Activated naive CD4-positive, alpha-beta T cell treated with anti-CD3 and anti-CD28 coated beads, Interleukin-2, amount 50 U/mL, for 72 hours (primary cell): ENCODE results near the gene GGCT. TPM values are rescaled to one million over a fixed set of nuclear protein-coding genes. Genes with fewer than 3 reads are reported as not detected.

Experiments
- ATAC-seq, 2 donors: fragments of 150-1000 bp; cut with Tn5 transposase; 2 replicates each; pipeline ENCODE4 v1.10.0; 2021; ENCODE audit warnings: mild to moderate bottlenecking in 2 of 2, moderate library complexity in 2 of 2
- DNase-seq, 2 donors: peaks; one replicate each; pipeline ENCODE4 v3.0.0; 2021 to 2022; ENCODE audit warnings: low spot score in 2 of 2
- H3K27ac Mint-ChIP-seq, 2 donors: one replicate each; pipeline ENCODE4 v1.8.0; 2022; ENCODE audit warnings: mild to moderate bottlenecking in 2 of 2, mixed read lengths in 2 of 2
- H3K36me3 Mint-ChIP-seq, 2 donors: one replicate each; pipeline ENCODE4 v1.8.0; 2022; ENCODE audit warnings: mixed read lengths in 2 of 2
- H3K9me3 Mint-ChIP-seq, 2 donors: one replicate each; pipeline ENCODE4 v1.8.0; 2022; ENCODE audit warnings: mixed read lengths in 2 of 2
- total RNA-seq, 2 donors: library from RNA; stranded (reverse); gene quantifications; one replicate each; pipeline ENCODE4 v1.2.3, GENCODE V29; 2022

Gene GGCT
- total RNA-seq, 2 donors from 2014 or later = 69.3 to 72.9 TPM

GRCh38 chr7:30473903-30474302 lies 30.7 kb downstream of the GGCT start:
- Mint-ChIP-seq H3K9me3 (peaks cover 0 to 4% of the 10 kb centered on the region in 2 donors), H3K27ac (no peak overlapping the region), H3K36me3 (peaks cover 8 to 38% of the 10 kb centered on the region in 2 donors)
- DNase-seq (no peak), ATAC-seq (no peak)

DNA sequence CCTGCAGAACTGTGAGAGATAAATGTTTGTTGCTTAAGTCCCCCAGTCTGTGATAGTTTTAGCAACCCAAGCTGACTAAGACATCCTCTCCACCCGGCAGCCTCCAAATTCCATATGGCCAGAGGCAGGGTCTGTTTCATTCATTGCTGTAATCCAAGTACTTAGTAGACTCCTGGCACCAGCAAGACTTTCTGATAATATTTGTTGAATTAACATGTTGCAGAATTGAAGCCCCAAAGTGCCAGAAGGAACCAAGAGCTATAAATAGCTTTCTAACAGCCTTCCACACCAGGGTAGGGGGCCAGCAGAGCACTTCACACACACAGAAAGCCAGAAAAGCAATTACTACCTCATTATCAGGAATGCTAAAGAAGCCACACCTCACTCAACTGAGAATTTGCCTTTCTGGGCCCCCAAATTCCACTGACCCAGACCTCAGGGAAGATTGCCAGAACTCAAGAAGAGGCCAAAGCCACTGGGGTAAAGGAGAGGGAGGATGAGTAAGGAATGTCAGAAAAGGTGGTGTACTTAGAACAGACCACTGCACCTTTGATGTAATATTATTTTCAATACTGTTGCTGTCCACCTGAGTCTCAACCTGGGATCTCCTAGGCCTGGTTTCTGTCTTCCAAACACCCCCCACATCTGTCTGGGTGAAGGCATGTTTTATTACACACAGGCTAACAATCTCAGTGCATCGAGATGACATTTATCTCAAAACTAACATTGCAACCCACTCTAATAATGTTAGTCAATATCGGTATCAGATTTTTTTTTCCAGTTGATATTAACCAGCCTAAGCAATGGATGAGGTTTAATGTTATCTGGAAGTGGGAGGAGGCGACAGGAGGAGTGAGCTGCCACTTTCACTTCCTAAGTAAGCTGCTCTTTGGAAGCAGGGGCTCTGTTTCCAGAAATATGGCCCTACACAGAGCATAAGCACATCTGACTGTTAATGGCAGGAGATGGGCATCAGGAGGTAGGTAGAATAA lies 31.5 kb downstream of the GGCT start:
- Mint-ChIP-seq H3K36me3 (peaks cover 4 to 38% of the 10 kb centered on the region in 2 donors), H3K9me3 (peaks cover 0 to 4% of the 10 kb centered on the region in 2 donors), H3K27ac (no peak overlapping the region)
- DNase-seq = no peak
- no peak for ATAC-seq

- no peak for ATAC-seq
- no peak for DNase-seq
- Mint-ChIP-seq H3K36me3 (peaks cover 4 to 38% of the 10 kb centered on the region in 2 donors), H3K9me3 (peaks cover 0 to 4% of the 10 kb centered on the region in 2 donors), H3K27ac (no peak overlapping the region)
These were observed 32.4 kb downstream of the GGCT start for GRCh38 chr7:30472081-30472783.

- no peak for DNase-seq
- no peak for ATAC-seq
- Mint-ChIP-seq H3K9me3 (peaks cover 0 to 4% of the 10 kb centered on the region in 2 donors), H3K36me3 (peaks cover 4 to 33% of the 10 kb centered on the region in 2 donors), H3K27ac (peak overlapping the region; percentile 65 to 90)
These were observed 33.4 kb downstream of the GGCT start for GRCh38 chr7:30471205-30471604.

GRCh38 chr7:30470771-30471170 lies 33.9 kb downstream of the GGCT start:
- peak overlapping the region; percentile 65 to 90 for H3K27ac Mint-ChIP-seq
- H3K36me3 Mint-ChIP-seq = peaks cover 4 to 28% of the 10 kb centered on the region in 2 donors
- ATAC-seq = no peak
- DNase-seq = no peak
- H3K9me3 Mint-ChIP-seq = peaks cover 0 to 4% of the 10 kb centered on the region in 2 donors

DNA sequence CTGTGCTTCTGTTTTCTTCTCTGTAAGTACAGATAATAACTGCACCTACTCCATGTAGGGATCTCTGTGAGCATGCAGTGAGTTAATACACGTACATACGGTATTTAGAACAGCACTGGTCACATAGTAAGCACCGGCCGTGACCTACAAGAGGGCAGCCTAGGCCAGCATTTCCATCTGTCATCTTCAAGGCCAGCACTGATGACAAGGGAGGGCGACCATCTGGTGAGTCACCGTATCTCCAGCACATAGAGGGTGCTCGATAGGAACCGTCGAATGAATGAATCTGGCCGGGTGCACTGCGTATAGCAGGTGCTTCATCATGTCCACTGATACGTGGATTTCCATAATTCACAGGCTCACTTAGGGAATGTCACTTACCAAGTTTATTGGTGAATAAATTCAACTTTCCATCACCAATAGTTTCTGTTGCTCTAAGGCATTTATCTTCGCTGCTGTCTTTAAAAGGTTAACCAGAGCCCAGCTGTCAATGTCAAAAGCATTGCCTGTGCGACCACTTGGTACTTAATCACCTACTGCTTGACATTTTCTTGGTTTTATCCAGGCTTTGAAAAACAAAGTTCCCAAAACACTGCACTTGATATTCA lies 34.4 kb downstream of the GGCT start:
- peaks cover 0 to 4% of the 10 kb centered on the region in 2 donors for H3K9me3 Mint-ChIP-seq
- no peak for ATAC-seq
- H3K36me3 Mint-ChIP-seq = peaks cover 4 to 23% of the 10 kb centered on the region in 2 donors
- peak overlapping the region in 1 of 2 donors; percentile 65 for H3K27ac Mint-ChIP-seq
- DNase-seq = no peak

GRCh38 chr7:30469303-30469702 lies 35.3 kb downstream of the GGCT start:
- peaks cover 4 to 14% of the 10 kb centered on the region in 2 donors for H3K36me3 Mint-ChIP-seq
- no peak overlapping the region for H3K27ac Mint-ChIP-seq
- ATAC-seq = no peak
- H3K9me3 Mint-ChIP-seq = peaks cover 0 to 3% of the 10 kb centered on the region in 2 donors
- no peak for DNase-seq

DNA sequence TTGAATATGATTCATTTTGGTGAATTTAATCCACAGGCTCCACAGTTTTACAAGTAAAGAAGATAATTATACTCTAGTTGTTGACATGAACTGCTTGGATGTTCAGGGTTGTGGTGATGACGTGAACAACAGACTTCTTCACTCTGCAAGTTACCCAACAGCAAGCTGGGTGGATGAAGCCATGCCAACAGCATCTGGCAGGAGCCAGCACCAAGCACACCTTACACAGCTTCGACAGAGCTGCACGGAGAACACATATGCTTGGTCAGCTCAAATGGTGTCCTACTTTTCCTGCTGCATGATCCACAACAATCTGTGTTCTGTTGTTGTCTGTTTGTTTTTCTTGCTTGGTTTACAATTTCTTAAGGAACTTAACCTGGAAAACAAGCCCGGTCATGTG lies 35.8 kb downstream of the GGCT start:
- Mint-ChIP-seq H3K36me3 (peaks cover 0 to 9% of the 10 kb centered on the region in 2 donors), H3K9me3 (no peaks in the 10 kb centered on the region), H3K27ac (no peak overlapping the region)
- DNase-seq = no peak
- ATAC-seq = no peak

GRCh38 chr7:30468041-30468440 lies 36.6 kb downstream of the GGCT start:
- peaks cover 0 to 2% of the 10 kb centered on the region in 2 donors for H3K36me3 Mint-ChIP-seq
- no peaks in the 10 kb centered on the region for H3K9me3 Mint-ChIP-seq
- DNase-seq (no peak), ATAC-seq (no peak)
- peak overlapping the region in 1 of 2 donors; percentile 47 for H3K27ac Mint-ChIP-seq

GRCh38 chr7:30467271-30467670 lies 37.4 kb downstream of the GGCT start:
- no peak for ATAC-seq
- no peak for DNase-seq
- Mint-ChIP-seq H3K9me3 (no peaks in the 10 kb centered on the region), H3K27ac (no peak overlapping the region), H3K36me3 (no peaks in the 10 kb centered on the region)

DNA sequence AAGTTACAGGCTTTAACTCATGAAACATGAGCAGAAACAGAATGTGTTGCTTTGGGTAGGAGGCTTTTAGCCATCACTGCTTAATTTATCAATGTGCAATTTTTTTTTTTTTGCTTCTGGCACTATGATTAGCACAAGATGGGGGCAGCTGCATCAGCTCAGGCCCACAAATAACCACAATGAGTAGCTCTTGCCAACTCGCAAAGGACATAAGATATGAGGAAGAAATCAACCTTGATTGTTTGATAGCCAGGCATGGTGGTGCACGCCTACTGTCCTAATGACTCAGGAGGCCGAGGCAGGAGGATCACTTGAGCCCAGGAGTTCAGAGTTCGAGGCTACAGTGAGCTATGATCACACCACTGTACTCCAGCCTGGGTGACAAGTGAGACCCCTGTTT lies 38.4 kb downstream of the GGCT start:
- ATAC-seq = no peak
- H3K27ac Mint-ChIP-seq = no peak overlapping the region

GRCh38 chr7:30465811-30466180 lies 38.8 kb downstream of the GGCT start:
- DNase-seq (no peak), ATAC-seq (no peak)
- Mint-ChIP-seq H3K27ac (no peak overlapping the region), H3K9me3 (no peaks in the 10 kb centered on the region), H3K36me3 (no peaks in the 10 kb centered on the region)

More for the DNA sequence above, 38.4 kb downstream of the GGCT start:
- H3K9me3 Mint-ChIP-seq = no peaks in the 10 kb centered on the region
- DNase-seq = no peak
- no peaks in the 10 kb centered on the region for H3K36me3 Mint-ChIP-seq

GRCh38 chr7:30465046-30465810 lies 39.4 kb downstream of the GGCT start:
- H3K27ac Mint-ChIP-seq = no peak overlapping the region
- H3K9me3 Mint-ChIP-seq = no peaks in the 10 kb centered on the region
- ATAC-seq (no peak), DNase-seq (no peak)
- H3K36me3 Mint-ChIP-seq = no peaks in the 10 kb centered on the region

- Mint-ChIP-seq H3K36me3 (no peaks in the 10 kb centered on the region), H3K9me3 (no peaks in the 10 kb centered on the region), H3K27ac (peak overlapping the region in 1 of 2 donors; percentile 45)
- ATAC-seq = no peak
- no peak for DNase-seq
These were observed 40.4 kb downstream of the GGCT start for GRCh38 chr7:30464231-30464671.

- H3K9me3 Mint-ChIP-seq = no peaks in the 10 kb centered on the region
- DNase-seq (no peak), ATAC-seq (no peak)
- H3K36me3 Mint-ChIP-seq = no peaks in the 10 kb centered on the region
- H3K27ac Mint-ChIP-seq = no peak overlapping the region
These were observed 41.1 kb downstream of the GGCT start for GRCh38 chr7:30463405-30464145.

- DNase-seq (no peak), ATAC-seq (no peak)
- no peak overlapping the region for H3K27ac Mint-ChIP-seq
- no peaks in the 10 kb centered on the region for H3K36me3 Mint-ChIP-seq
- H3K9me3 Mint-ChIP-seq = no peaks in the 10 kb centered on the region
These were observed 42.5 kb downstream of the GGCT start for GRCh38 chr7:30462179-30462578.
